Sciatic nerve (tissue), 2 donors: ENCODE measurements around the gene CENPL. TPM values are rescaled to one million over a fixed set of nuclear protein-coding genes. Genes with fewer than 3 reads are reported as not detected.
"Not testable (repeated sequence)": the region's sequence is repeated elsewhere in the genome, so short reads cannot be mapped to it uniquely, and the experiment has no call there.

Experiments used
- ATAC-seq: fragments of 200-7000 bp; cut with Tn5 transposase; one replicate; pipeline ENCODE4 v1.9.1; 2020; ENCODE audit warnings: mild to moderate bottlenecking, moderate library complexity
- DNase-seq: peaks from one replicate; pipeline ENCODE4 v3.0.0-alpha.2; 2020; ENCODE audit warnings: low spot score
- intact Hi-C: fragments of 100-400 bp; cut with DNase I; formaldehyde crosslinking; loops from one replicate; pipeline ENCODE4 v1.14.2; 2022
- total RNA-seq: library from RNA; stranded (reverse); fragmentation: NEBNext Ultra II Directional; extraction: Animal tissue kit (Norgen Biotek cat#: 25700); gene quantifications from one replicate; pipeline ENCODE4 v1.2.1, GENCODE V29; 2021
- donor health status: DM: no; HTN: no; CAD: no.
- donor health status: DM: no; HTN: no; CAD: no.

Gene CENPL
- total RNA-seq: 6.2 TPM

- DNase-seq (peak; percentile 98), ATAC-seq (peak; percentile 99)
- intact Hi-C loops: loop anchor here (10.0 kb wide), 1 partner anchor 390 kb away; no protein-coding TSS in a partner anchor
Measured at GRCh38 chr1:173824315-173825081, at the start of gene CENPL, which contains the start of gene DARS2. CENPL (minus strand) TSS chr1:173824883; CDS start chr1:173811299, 13,584 bp downstream. DARS2 (plus strand) TSS chr1:173824673; CDS start chr1:173825230, 557 bp downstream.

GRCh38 chr1:173871500-173871899 is 46.8 kb upstream of the CENPL start:
- intact Hi-C loops: no loop called here
- DNase-seq: no peak
- no peak for ATAC-seq

- DNase-seq (no peak), ATAC-seq (no peak)
- intact Hi-C loops: no loop called here
Measured at GRCh38 chr1:173871091-173871490, 46.4 kb upstream of the CENPL start.

GRCh38 chr1:173870252-173871075 is 45.8 kb upstream of the CENPL start:
- intact Hi-C loops: no loop called here

GRCh38 chr1:173869021-173869359 is 44.3 kb upstream of the CENPL start:
- ATAC-seq (no peak), DNase-seq (no peak)
- intact Hi-C loops: no loop called here

More at GRCh38 chr1:173870252-173871075, 45.8 kb upstream of the CENPL start:
- ATAC-seq (no peak), DNase-seq (no peak)

GRCh38 chr1:173868266-173869020 is 43.8 kb upstream of the CENPL start, which contains the start of gene ZBTB37:
ZBTB37 (plus strand) TSS chr1:173868380; CDS start chr1:173870226, 1,846 bp downstream.
- ATAC-seq (peak; percentile 69), DNase-seq (peak; percentile 91)
- intact Hi-C loops: no loop called here

- peak; percentile 98 for ATAC-seq
- DNase-seq: peak; percentile 100
- intact Hi-C loops: no loop called here
Measured at GRCh38 chr1:173867753-173868265, 43.1 kb upstream of the CENPL start, which contains the start of gene GAS5. GAS5 (minus strand) TSS chr1:173867989.

- ATAC-seq: peak; percentile 21
- intact Hi-C loops: no loop called here
- no peak for DNase-seq
Measured at GRCh38 chr1:173867141-173867752, 42.6 kb upstream of the CENPL start.

- DNase-seq (no peak), ATAC-seq (no peak)
- intact Hi-C loops: no loop called here
Measured at GRCh38 chr1:173866413-173867115, 41.9 kb upstream of the CENPL start.

- DNase-seq (no peak), ATAC-seq (no peak)
- intact Hi-C loops: no loop called here
Measured at GRCh38 chr1:173865468-173866164, 40.9 kb upstream of the CENPL start.

GRCh38 chr1:173864179-173864867 is 39.6 kb upstream of the CENPL start:
- intact Hi-C loops: no loop called here
- DNase-seq (no peak), ATAC-seq (no peak)

GRCh38 chr1:173863224-173864161 is 38.8 kb upstream of the CENPL start:
- ATAC-seq (no peak), DNase-seq (no peak)
- intact Hi-C loops: no loop called here

- DNase-seq (no peak), ATAC-seq (no peak)
- intact Hi-C loops: no loop called here
Measured at GRCh38 chr1:173862769-173863223, 38.1 kb upstream of the CENPL start.

GRCh38 chr1:173862146-173862768 is 37.6 kb upstream of the CENPL start:
- ATAC-seq, intact Hi-C loops, DNase-seq: not testable (repeated sequence)

GRCh38 chr1:173861731-173862145 is 37.1 kb upstream of the CENPL start:
- no peak for DNase-seq
- no peak for ATAC-seq
- intact Hi-C loops: no loop called here
